Hematopoietic multipotent progenitor cell treated with erythropoietin and hydrocortisone succinate and interleukin-3 and kit ligand, for 15 days (in vitro differentiated cells): Measurements from ENCODE around the gene MS4A6E.
"Not testable (repeated sequence)": the region's sequence is repeated elsewhere in the genome, so short reads cannot be mapped to it uniquely, and the experiment has no call there.

Experiments
- DNase-seq: peaks from one replicate; pipeline ENCODE4 v3.0.0-alpha.2; 2015; ENCODE audit warnings: low spot score

Gene MS4A6E

DNA sequence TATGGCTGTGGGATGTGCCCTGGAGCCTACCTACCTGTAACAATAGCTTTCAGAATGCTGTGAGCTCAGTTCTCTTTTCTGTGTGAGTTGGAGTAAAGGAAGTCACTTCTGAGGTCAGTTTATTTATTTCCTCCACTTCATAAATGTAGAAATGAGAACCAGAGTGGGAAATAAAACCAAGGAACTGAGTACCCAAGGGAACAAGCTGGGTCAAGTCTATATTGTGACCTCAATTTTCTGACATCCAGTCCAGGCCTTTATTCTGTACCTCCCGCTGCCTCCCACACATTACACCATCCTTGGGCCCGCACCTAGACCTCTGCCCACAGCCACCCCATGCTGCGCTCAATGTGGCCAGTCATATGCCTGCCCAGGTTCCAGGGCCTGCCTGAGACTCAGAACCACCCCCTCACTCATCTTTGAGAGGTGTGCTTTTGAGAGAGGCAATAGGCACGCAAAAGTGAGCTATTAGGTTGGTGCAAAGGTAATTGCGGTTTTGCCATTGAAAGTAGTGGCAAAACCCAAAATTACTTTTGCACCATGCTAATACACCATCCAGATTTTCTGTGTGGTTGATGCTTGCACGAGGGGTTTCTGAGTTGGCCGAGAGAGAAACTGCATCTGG lies 9.8 kb downstream of the MS4A6E start:
- no peak for DNase-seq

DNA sequence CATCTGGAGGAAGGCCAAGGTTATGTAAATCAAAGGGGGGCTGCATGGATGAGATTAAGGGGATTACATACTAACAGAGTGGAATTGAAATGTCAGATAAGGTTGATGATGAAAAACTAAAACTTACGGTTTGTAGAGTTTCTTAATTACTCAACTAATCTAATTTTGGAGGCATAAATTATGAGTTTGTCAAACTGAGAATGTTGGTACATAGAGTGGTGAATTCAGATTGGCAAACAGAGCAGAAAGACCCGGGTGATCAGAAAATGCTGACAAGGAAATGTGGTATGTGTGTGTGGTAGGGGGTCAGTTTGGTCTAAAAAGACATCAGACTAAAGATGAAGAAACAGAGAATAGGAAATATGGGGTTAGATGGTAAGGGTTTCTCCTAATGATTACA lies 11.0 kb downstream of the MS4A6E start:
- no peak for DNase-seq

DNA sequence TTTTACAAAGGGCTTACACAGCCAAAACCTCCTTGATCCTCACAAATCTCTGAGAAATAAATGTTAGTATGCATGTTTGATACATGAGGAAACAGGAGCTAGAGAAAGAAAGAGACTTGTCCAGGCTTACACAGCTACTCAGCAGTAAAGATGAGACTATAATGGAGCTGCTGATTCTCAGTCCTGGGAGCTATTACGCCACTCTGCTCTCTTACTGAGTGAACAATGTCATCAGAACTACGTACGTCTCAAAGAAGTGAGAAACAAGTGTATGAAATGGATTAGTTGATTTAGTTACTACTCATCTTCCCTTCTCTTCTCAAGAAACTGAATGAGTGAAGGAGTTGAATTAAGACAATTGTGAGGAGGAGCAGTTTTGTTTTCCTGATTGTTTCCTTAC lies 12.3 kb downstream of the MS4A6E start:
- no peak for DNase-seq

DNA sequence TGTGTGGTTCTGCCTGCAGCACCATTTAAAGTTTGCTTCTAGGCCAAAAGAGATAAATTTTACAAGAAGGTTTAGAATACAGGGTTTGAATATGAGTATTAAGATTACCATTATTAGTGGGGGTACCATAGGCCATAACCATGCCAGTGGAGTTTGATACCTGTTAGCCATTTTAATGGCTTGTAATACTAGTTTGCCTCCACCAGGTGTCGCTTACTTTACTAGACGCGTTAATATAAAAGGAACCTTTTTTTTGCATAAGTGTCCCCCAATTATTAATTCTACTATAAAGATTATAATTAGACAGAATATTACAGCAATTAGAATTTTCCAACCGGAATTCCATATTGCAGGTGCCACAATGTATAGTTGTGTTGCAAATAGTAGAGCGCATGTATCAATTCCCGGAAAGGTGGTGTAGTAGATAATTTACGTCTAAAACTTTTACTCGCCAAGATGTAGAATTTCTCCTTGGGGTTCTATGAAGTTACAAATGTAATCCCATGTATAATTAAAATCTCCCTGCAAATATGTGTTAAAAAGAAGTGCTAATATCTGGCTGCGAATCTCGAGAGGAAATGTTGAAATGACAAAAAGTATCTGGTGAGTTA lies 16.1 kb downstream of the MS4A6E start:
- DNase-seq, result peak; percentile 33

DNA sequence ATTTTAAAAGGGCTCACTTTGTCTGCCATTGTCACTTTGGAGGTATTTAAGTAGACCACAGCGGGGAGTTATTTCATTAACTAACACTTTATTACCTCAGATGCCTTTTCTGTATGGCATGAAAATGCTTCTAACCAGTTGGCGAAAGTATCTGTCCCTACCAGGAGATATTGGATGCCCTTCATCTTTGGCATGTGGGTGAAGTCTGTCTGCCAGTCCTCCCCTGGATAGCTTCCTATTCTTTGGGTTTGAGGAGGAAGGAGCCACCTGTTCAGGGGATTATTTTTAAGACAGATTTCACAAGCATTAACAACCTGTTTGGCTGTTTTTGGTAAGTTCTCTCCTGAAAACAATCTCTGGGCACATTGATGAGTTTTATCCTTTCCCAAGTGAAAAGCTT lies 17.1 kb downstream of the MS4A6E start:
- no peak for DNase-seq

DNA sequence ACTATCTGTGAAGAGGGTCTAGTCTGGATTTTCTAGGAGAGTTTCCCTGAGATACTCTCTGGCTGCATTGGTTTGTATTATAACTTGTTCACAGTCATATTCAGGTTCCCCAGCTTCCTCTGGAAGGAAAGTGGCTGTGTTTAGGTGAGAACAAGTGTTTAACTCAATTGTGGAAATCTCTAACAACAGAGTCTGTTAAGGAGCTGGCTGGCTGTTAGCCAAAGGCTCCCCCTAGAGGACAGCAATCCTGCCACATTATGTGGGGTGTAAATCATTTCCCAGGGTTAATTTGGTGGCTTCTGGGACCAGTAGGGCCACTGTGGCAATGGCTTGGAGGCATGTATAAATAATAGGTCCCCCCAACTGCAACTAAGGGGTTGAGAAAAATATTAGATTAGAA lies 18.4 kb downstream of the MS4A6E start:
- peak; percentile 6 for DNase-seq

DNA sequence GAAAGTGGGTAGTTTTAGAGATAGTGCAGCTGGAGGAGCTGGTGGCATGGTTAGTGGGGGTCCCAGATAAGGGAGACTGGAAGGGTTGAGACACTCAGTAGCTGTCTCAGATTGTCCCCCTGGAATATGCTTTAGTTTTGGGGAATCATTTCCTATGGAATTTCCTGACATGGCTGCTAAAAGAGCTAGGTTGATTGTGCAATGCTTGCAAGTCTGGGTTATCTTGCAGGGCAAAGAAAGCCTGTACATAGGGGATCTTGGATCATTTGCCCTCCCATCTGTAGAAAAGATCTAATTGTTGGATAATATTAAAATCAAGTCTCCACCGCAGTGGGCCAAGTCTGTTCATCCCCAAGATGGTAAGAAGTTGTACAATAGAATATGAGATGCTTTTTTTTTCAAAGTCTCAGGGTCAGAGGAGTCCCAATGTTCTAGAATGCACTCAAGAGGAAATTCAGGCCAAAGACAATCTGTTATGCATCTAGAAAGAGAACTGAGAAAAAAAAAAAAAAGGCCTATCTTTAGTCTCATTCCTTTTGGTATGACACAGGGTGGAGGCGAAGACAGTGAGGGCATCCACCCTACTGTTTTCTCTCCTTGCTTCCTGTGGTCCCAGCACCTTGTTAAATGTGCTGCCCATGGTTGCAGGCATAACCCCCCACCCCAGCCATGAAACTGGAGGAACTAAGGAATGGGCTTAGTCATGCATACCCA lies 20.2 kb downstream of the MS4A6E start:
- DNase-seq, result no peak

DNA sequence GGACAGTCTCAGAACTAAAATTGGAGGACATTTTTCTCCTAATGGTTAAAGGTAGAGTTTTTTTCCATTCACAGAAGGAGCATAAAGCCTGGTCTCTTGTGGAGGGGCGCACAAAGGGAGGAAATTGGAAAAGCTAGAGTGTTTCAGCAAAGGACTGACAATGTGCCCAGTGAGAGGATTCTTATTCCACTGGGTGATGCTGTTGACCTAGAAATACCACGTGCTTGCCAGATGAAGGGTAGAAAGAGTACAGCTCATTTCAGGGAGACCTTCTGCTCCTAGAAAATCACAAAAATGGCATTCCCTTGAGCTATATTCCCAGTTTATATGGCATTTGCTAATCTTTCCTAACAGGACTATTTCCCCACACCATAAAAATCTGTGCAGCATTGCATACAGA lies 21.1 kb downstream of the MS4A6E start:
- no peak for DNase-seq

DNA sequence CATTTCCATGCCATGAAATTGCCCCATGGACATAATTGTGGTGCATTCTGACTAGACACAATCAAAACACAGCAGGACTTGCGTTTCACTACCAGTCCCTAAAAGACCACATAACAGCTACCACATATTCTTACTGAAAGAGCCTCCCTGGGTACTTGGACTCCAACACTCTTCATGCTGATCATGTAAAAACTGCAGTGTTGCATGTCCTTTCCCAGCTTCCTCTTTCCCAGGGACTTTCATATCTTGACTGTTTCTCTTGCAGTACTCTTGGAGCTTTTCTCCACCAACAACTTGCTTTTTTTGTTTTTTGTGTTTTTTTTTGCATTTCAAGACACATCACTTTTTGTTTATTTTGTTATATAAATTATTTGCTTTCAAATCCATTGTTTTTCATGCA lies 22.9 kb downstream of the MS4A6E start:
- DNase-seq, result no peak

DNA sequence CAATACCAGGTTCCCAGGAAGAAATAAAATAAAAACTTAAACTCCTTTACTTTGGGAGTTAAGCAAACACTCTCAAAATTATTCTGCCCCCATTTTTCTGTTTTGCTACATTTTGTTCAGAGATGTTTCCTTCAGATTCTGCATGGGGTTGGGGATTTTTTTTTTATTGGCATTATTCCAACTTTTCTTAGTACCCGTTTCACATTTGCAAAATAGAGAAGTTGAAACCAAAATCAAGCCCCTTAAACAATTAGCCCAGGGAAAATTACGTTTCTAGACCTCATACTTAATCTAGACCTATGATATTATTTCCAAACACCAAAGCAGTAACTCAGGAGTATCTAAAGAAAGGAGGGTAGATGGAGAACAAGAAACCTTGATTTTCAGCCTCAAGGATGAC lies 30.7 kb downstream of the MS4A6E start:
- DNase-seq, result no peak

DNA sequence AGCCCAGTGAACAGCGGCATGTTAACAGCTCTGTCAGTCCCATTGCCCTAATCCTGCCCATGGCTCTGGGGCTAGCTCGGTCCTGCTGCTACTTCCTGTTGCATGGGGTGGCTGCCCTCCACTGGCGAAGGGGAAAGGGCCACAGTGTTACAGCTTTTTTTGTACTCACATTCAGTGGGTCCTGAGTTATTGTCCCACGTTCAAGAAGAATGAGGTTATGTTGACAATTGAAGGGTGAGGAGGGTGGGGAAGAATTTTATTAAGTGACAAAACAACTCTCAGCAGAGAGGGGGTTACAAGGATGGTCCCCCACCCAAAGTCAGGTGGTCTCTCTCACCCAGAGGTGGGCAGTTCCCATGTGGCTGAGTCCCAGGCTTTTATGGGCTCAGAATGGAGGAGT lies 33.6 kb downstream of the MS4A6E start:
- no peak for DNase-seq

DNA sequence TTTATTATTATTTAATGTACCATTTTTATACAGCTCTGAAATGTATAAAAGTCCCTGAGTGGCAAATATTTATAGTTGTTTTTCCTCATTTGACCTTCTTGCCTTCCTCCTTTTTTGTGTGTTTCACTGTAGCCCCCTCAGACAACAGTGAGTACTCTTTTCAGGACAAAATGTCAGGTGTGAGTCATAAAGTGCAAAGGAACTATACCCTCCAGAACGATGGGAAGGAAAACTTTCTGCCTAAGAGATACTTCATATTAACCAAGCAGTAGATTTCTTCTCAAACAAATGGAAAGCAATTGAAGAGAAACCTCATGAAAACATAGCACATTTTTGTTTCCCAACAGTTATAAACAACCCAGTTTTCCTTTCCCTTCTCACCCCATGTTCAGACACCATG lies 35.2 kb downstream of the MS4A6E start:
- DNase-seq, result no peak

DNA sequence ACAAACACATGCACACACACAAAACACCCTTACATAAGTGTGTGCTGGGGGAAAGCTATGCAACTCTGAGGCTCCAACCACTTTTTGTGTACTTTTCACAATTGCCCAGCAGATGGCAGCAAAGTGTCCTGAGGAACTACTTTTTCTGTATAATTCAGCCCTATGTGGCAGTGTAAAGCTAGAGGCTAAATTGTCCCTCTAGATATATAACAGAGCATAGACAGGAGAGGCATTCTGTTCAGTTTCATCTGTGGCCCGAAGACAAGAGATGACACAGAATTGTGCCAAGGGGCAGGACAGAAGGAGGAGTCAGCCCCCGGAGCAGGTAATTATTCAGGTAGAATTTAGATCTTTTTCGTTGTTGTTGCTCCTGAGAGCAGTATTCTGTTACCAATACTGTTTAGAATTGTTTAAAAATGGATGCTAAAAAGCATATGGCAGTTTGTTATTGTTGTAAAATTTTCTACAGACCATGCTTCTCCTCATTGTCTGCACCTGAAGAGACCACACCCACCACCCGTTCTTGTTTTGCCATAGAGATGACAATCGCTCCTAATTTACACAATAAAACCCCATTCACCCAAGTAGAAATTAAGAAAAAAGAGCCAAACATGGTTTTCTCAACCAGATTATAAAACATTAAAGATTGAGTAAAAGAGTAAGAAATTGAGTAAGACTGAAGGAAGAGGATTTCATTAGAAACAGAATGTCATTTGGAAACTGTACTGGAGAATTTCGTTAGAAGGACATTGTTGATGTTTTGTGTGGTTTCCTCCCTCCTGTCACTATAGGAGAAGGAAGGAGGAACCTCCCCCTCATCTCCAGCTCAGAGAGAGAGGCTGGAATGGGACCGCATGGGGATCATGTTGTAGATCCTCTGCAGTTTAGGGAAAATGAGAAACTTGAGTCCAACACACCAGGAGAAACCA lies 36.8 kb downstream of the MS4A6E start:
- peak; percentile 51 for DNase-seq

DNA sequence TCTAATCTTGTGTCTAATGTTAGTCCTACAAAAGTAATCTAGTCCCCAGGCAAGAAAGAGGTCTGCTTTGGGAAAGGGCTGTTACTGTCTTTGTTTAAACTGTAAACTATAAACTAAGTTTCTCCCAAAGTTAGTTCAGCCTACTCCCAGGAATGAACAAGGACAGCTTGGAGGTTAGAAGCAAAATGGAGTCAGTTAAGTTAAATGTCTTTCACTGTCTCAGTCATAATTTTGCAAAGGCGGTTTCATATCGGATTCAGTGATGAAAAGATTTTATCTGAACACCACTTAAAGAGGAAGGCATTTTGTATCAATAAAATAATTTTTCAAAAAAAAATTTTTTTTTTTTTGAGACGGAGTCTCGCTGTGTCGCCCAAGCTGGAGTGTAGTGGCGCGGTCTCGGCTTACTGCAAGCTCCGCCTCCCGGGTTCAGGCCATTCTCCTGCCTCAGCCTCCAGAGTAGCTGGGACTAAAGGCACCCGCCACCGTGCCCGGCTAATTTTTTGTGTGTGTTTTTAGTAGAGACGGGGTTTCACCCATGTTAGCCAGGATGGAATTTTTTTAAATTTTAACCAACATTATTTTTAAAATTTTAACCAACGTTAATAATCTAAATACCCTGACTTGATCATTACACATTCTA lies 39.3 kb downstream of the MS4A6E start:
- not testable (repeated sequence) for DNase-seq

DNA sequence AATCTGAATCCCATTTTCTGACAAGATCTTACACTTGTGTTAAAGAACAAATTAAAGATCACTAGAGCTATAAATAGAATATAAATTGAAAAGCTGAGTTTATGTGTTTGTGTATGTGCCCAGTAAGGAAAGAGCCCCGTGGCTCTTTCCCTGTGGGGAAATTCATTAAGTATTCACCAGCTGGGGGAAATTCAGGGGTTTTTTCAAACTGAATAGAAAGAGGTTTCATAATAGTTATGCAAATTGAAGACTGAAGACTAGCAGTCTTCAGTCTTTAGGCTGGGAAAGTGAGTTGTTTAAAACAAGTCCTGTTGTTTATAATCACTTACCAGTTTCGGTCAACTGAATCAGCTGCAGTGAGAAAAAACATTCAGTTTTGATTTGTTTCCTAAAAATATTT lies 40.0 kb downstream of the MS4A6E start:
- DNase-seq, result no peak

DNA sequence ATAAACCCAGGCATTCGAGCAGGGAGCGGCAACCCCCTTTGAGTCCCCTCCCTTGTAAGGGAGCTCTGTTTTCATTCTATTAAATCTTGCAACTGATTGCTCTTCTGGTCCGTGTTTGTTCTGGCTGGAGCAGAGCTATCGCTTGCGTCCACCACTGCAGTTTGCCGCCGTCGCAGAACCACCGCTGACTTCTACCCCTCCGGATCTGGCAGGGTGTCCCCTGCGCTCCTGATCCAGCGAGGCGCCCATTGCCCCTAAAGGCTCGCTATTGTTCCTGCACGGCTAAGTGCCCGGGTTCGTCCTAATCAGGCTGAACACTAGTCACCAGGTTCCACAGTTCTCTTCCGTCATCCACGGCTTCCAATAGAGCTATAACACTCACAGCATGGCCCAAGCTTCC lies 40.8 kb downstream of the MS4A6E start:
- no peak for DNase-seq

DNA sequence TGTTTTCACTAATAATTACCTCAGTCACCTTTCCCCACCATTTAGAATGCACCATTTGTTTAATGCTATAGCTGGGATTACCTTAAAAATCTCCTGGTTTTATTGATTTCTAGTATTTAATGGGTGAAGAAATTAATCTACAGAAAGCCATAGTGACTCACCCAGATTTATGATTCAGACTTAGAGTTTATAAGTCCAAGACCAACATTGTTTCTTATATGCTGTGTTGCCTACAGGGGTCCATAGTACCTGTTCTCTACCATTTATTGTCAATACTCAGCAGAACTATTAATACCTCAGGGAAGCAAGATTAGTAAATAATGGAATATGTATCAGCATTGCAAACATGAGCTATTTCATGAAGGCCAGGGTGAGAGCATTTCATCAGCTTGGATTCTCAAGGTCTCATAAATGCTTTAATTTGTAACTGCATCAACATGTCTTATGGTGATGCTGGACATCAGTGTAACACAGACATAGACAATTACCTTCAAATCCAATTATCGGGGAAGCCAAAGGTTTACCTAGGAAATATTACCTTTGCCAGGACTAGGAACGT lies 43.3 kb downstream of the MS4A6E start:
- no peak for DNase-seq

DNA sequence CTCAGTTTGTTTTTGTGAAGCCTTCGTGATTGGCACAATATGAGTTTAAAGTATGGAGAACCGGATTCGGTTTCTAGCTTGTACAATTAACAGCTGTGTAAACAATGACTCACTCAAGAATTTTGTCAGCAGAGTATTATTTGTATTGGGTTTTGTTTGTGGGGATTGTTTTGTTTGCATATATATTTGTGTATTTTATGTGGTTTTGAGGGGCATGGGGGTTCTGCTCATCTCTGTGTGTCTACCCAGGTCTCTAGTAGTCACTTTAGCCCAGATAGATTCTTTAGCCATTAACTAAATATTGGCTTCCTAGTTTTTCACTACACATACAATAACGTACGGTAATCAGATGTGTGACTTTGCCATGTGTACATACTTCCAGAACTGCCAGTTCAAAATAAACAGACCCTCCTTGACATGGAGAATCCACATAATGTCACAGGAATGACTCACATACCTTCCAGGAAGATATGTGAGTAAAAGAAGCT lies 43.8 kb downstream of the MS4A6E start:
- DNase-seq, result no peak

DNA sequence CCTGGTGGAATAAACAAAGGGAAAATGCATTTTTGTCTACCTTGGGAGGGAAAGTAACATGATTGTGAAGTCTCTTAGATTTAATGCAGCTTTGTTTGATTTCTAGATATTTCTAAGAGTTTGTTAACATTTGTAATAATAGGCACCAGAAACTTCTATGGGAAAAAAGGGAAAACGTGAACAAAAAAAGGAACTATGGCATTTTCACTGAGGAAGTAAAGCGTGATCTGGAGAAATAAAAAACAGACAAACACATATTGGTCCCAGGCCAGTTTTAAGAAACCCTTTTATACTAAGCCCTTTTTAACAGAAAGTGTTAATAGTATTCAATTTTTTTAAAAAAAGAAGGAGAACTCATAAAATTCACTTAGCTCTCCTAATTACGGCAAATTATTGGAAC lies 44.3 kb downstream of the MS4A6E start:
- DNase-seq, result no peak

DNA sequence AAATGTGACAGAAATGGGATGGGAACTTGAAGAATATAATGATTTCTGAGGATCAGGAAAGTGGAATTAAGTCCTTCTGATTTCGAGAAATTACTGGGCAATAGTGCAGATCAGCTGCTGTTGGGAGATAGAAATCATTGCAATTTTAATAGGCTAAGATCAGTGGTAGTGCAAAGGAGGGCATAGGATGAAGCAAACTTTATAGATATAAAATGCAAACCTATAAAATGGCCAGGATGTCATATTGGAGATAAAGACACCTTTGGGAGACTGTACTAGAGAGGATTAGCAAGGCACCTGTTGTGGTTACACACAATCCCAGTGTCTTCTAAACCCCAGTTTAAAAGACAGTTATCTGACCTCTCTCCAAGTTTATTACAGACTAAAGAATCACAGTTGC lies 44.8 kb downstream of the MS4A6E start:
- no peak for DNase-seq

DNA sequence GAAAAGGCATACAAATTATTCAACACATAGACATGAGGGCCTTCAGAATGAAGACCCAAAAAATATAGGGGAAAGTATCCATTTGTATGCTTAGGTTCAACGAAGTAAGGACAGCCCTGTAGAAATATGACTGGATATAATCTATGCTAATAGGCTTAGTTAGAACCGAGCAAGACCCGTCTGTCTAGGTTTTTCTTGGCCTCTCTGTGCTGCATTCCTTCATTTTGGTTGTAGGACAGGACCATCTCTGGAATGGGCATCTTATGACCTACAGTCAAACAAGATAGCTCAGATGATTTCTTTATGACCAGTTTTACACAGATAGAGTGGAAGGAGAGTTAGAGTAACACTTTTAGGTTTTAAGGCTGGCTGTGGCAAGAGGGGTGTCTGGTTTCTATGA lies 45.7 kb downstream of the MS4A6E start:
- no peak for DNase-seq

DNA sequence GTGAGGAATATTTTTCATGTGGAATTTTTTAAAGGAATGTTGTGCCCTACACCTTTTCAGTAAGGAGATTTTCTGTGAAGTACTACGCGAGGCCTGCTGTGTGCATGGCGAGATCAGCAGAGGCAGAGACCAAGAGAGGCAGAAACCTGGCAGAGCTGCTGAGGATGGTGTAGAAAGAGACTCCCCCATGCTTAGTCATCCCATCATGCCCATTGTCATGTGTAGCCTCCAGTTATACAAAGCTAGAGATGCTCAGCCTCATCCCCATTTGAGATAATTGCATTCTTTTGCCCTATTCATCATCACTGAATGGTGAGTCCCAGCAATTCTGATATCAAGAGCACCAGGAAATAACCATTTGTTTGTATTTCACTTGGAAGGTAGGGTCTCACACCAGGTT lies 48.3 kb downstream of the MS4A6E start:
- DNase-seq, result no peak
